GM18873 (cell line): ENCODE measurements around the gene ARNT2.

Experiments
- ATAC-seq: cut with Tn5 transposase; IDR thresholded peaks from one replicate; pipeline ENCODE4 v1.9.1; 2021; ENCODE audit warnings: mild to moderate bottlenecking, moderate library complexity, moderate number of reproducible peaks; ENCODE audit not compliant: unreplicated experiment, low FRiP score

ARNT2 gene

GRCh38 chr15:80405554-80405850 lies 1.3 kb downstream of the ARNT2 start:
- ATAC-seq: no peak

GRCh38 chr15:80405970-80406369 lies 1.8 kb downstream of the ARNT2 start:
- no peak for ATAC-seq

- no peak for ATAC-seq
These were observed 7.7 kb downstream of the ARNT2 start for GRCh38 chr15:80411788-80412288.

GRCh38 chr15:80414546-80415357 lies 10.6 kb downstream of the ARNT2 start:
- ATAC-seq: no peak

GRCh38 chr15:80415358-80415670 lies 11.1 kb downstream of the ARNT2 start:
- ATAC-seq: no peak

- no peak for ATAC-seq
These were observed 12.5 kb downstream of the ARNT2 start for GRCh38 chr15:80416702-80417101.

- no peak for ATAC-seq
These were observed 14.8 kb downstream of the ARNT2 start for GRCh38 chr15:80418892-80419537.

- no peak for ATAC-seq
These were observed 15.4 kb downstream of the ARNT2 start for GRCh38 chr15:80419546-80419945.

GRCh38 chr15:80420658-80421057 lies 16.5 kb downstream of the ARNT2 start:
- no peak for ATAC-seq

- no peak for ATAC-seq
These were observed 19.0 kb downstream of the ARNT2 start for GRCh38 chr15:80423215-80423614.

- ATAC-seq: no peak
These were observed 20.2 kb downstream of the ARNT2 start for GRCh38 chr15:80424381-80424780.

GRCh38 chr15:80426316-80426715 lies 22.1 kb downstream of the ARNT2 start:
- ATAC-seq: no peak

GRCh38 chr15:80429964-80430363 lies 25.8 kb downstream of the ARNT2 start:
- ATAC-seq: no peak

- no peak for ATAC-seq
These were observed 27.6 kb downstream of the ARNT2 start for GRCh38 chr15:80431635-80432344.

- no peak for ATAC-seq
These were observed 28.1 kb downstream of the ARNT2 start for GRCh38 chr15:80432345-80432702.

GRCh38 chr15:80433836-80434235 lies 29.7 kb downstream of the ARNT2 start:
- ATAC-seq: no peak

GRCh38 chr15:80434926-80435720 lies 30.9 kb downstream of the ARNT2 start:
- ATAC-seq: no peak

GRCh38 chr15:80436511-80437307 lies 32.5 kb downstream of the ARNT2 start:
- no peak for ATAC-seq

- ATAC-seq: no peak
These were observed 33.2 kb downstream of the ARNT2 start for GRCh38 chr15:80437334-80437891.

GRCh38 chr15:80439140-80439539 lies 35.0 kb downstream of the ARNT2 start:
- no peak for ATAC-seq
